ENCODE measurements around the gene FNDC3A.

The FNDC3A gene

DNA sequence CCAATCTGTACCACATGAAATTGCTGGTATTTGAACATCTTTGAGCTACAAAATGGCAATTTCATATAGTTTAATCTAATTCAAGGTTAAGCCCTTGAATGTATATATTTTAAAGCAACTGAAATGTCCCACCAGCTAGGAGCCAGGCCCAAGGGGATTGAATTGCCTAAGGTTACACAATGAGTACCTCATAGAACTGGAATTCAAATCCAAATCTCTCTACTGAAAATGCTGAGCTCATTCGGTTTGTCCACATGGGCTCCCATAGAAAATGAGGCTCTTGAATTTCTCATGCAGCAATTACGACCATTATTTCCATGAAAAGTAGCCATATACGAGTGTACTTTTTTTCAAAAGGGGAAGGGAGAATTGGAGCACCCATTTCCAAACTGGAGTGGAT is 31.5 kb upstream of the FNDC3A start:
- peak; percentile 52 for DNase-seq (ENCODE audit: low read depth)
- TF ChIP-seq CTCF (conservative IDR thresholded peaks at IDR 0.05; ENCODE audit: control insufficient read depth, insufficient read depth, low read depth, low read length), result no peak
- H3K4me3 ChIP-seq (ENCODE audit: control insufficient read depth, low read depth, low read length), result no peak overlapping the region

GRCh38 chr13:48945626-48946025 is 30.1 kb upstream of the FNDC3A start:
- no peak for TF ChIP-seq CTCF (conservative IDR thresholded peaks at IDR 0.05; ENCODE audit: control insufficient read depth, insufficient read depth, low read depth, low read length)
- no peak overlapping the region for H3K4me3 ChIP-seq (ENCODE audit: control insufficient read depth, low read depth, low read length)
- no peak for DNase-seq (ENCODE audit: low read depth)

DNA sequence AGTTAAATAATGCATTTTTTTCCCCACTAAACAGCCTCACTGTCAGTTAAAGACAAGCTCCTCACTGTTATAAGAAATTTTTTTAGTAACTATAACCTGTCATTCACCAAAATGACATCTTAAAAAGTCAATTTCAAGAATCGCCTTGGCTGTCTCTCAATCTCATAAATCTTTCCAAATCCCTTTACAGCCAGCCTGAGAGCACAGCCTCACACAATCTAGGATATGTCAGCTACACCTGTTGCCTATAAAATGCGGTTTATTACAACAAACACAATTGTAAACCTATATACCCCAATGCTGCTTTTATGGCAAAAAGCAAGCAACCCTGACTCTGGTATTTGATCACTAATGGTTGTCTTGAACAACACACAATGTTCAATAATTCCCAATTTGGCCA is 29.5 kb upstream of the FNDC3A start:
- no peak for TF ChIP-seq CTCF (conservative IDR thresholded peaks at IDR 0.05; ENCODE audit: control insufficient read depth, insufficient read depth, low read depth, low read length)
- no peak overlapping the region for H3K4me3 ChIP-seq (ENCODE audit: control insufficient read depth, low read depth, low read length)
- no peak for DNase-seq (ENCODE audit: low read depth)

DNA sequence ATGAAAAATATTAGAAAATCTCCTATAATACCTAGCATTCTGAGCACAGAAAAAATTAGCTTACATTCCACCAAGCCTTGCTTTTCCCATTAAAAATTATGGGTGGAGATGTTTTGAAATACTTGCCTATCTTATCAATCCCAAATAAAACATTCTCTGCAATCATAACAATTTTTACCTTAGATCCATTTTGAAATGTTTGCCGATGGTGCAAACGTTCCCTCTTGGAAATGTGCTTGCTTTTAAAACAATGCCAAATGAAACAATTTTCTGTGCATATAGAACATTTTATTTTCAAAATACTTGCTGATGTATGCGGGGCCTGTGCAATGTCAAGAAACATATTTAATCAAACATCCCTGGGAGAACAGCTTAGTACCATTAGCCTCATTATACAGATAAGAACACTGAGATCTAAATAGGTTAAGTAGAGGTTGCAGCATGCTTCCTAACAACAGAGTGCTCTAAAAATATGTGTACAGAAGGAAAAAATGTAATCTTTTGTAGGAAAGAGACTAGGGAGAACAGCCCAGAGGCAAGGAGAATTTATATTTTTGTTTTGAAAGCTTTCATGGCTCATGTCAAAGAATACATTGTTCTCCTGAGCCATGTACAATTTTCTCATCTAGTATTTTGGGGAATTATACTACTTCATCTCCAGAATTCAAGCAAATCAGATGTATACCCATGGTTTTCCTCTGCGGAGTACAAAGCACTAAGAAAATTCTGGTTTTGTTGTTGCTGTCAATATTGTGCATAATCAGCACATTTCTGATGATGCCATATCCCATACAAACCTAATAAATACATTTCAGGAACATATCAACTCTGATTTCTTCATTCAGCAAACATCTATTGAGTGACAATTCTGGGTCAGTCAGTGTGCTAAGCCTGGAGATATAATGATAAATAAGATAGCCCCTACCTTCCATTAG is 25.9 kb upstream of the FNDC3A start:
- no peak for TF ChIP-seq CTCF (conservative IDR thresholded peaks at IDR 0.05; ENCODE audit: control insufficient read depth, insufficient read depth, low read depth, low read length)
- no peak for DNase-seq (ENCODE audit: low read depth)
- no peak overlapping the region for H3K4me3 ChIP-seq (ENCODE audit: control insufficient read depth, low read depth, low read length)

GRCh38 chr13:48950501-48950875 is 25.2 kb upstream of the FNDC3A start:
- no peak for TF ChIP-seq CTCF (conservative IDR thresholded peaks at IDR 0.05; ENCODE audit: control insufficient read depth, insufficient read depth, low read depth, low read length)
- H3K4me3 ChIP-seq (ENCODE audit: control insufficient read depth, low read depth, low read length), result no peak overlapping the region
- peak; percentile 47 for DNase-seq (ENCODE audit: low read depth)

DNA sequence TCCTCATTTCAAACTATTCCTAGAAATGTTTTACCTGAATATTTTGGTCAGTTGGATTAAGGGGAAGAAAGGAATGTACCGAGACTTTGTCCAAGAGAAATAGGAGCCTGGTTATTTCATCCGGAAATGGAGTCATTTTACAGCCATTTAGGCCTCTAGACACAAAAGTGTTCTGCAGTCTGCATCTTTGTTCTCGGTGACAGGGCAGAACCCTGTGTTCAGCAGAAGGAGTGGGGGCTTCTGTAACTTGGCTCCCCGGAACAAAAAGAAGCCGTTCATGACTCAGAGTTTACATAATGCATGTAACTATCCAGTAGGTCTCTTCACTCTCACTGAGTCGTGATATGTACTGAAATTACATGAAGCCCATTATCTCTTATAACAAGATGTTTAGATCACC is 21.6 kb upstream of the FNDC3A start:
- DNase-seq (ENCODE audit: low read depth), result peak; percentile 59
- no peak overlapping the region for H3K4me3 ChIP-seq (ENCODE audit: control insufficient read depth, low read depth, low read length)
- no peak for TF ChIP-seq CTCF (conservative IDR thresholded peaks at IDR 0.05; ENCODE audit: control insufficient read depth, insufficient read depth, low read depth, low read length)
